H9 (cell line): ENCODE results near the gene LARP7. TPM values are rescaled to one million over a fixed set of nuclear protein-coding genes. Genes with fewer than 3 reads are reported as not detected.
A peak's percentile ranks its signal among the peaks of the same experiment; 100 is the strongest.

Experiments used
- DNase-seq: peaks from one replicate; pipeline ENCODE4 v3.0.0-alpha.2; 2017
- H2AFZ ChIP-seq: one replicate; pipeline ENCODE4 v1.6.1; 2013; ENCODE audit warnings: mild to moderate bottlenecking, low read length, control low read depth, moderate library complexity
- H2AK5ac ChIP-seq: 2 replicates; pipeline ENCODE4 v1.6.1; 2013; ENCODE audit warnings: low read length, control low read depth, mixed read lengths; ENCODE audit not compliant: insufficient read length
- H2BK120ac ChIP-seq: one replicate; pipeline ENCODE4 v1.6.1; 2013; ENCODE audit warnings: low read depth, mild to moderate bottlenecking, low read length, control low read depth, inconsistent platforms; ENCODE audit not compliant: poor library complexity, severe bottlenecking
- H2BK12ac ChIP-seq: 2 replicates; pipeline ENCODE4 v1.6.1; 2013; ENCODE audit warnings: low read length, control low read depth, mixed read lengths, low read depth; ENCODE audit not compliant: insufficient read length
- H2BK15ac ChIP-seq: 2 replicates; pipeline ENCODE4 v1.6.1; 2013; ENCODE audit warnings: low read depth, low read length, control low read depth
- H2BK20ac ChIP-seq: one replicate; pipeline ENCODE4 v1.6.1; 2013; ENCODE audit warnings: low read depth, mild to moderate bottlenecking, low read length, control low read depth, inconsistent platforms; ENCODE audit not compliant: poor library complexity, severe bottlenecking
- H2BK5ac ChIP-seq: 2 replicates; pipeline ENCODE4 v1.6.1; 2013; ENCODE audit warnings: low read length, control low read depth, mixed read lengths; ENCODE audit not compliant: insufficient read length
- H3K14ac ChIP-seq: 2 replicates; pipeline ENCODE4 v1.6.1; 2013; ENCODE audit warnings: low read length, control low read depth; ENCODE audit not compliant: insufficient read depth
- H3K18ac ChIP-seq: 2 replicates; pipeline ENCODE4 v1.6.1; 2013; ENCODE audit warnings: low read depth, mild to moderate bottlenecking, mixed read lengths, low read length, control low read depth; ENCODE audit not compliant: insufficient read length
- H3K23ac ChIP-seq: 2 replicates; pipeline ENCODE4 v1.6.1; 2013; ENCODE audit warnings: low read length, control low read depth, mixed read lengths, low read depth; ENCODE audit not compliant: insufficient read length
- H3K23me2 ChIP-seq: 2 replicates; pipeline ENCODE4 v1.6.1; 2013; ENCODE audit warnings: low read depth, mild to moderate bottlenecking, mixed read lengths, low read length, control low read depth; ENCODE audit not compliant: insufficient read length, poor library complexity, severe bottlenecking
- H3K27ac ChIP-seq: 2 replicates; pipeline ENCODE4 v1.5.1; 2013; ENCODE audit warnings: low read length, control low read depth, mixed read lengths, low read depth; ENCODE audit not compliant: insufficient read length
- H3K27me3 ChIP-seq: 2 replicates; pipeline ENCODE4 v1.6.1; 2013; ENCODE audit warnings: low read length, control low read depth, inconsistent platforms; ENCODE audit not compliant: insufficient read depth
- H3K4ac ChIP-seq: 2 replicates; pipeline ENCODE4 v1.6.1; 2013; ENCODE audit warnings: low read depth, mild to moderate bottlenecking, control low read depth, inconsistent platforms, low read length, moderate library complexity
- H3K4me1 ChIP-seq: 2 replicates; pipeline ENCODE4 v1.6.1; 2013; ENCODE audit warnings: low read length, control low read depth, inconsistent platforms; ENCODE audit not compliant: insufficient read depth
- H3K4me2 ChIP-seq: 2 replicates; pipeline ENCODE4 v1.6.1; 2013; ENCODE audit warnings: low read length, control low read depth, mixed read lengths; ENCODE audit not compliant: insufficient read length, insufficient read depth
- H3K56ac ChIP-seq: 2 replicates; pipeline ENCODE4 v1.6.1; 2013; ENCODE audit warnings: low read depth, mild to moderate bottlenecking, mixed read lengths, low read length, control low read depth; ENCODE audit not compliant: insufficient read length
- H3K79me1 ChIP-seq: 2 replicates; pipeline ENCODE4 v1.6.1; 2013; ENCODE audit warnings: low read depth, mild to moderate bottlenecking, moderate library complexity, low read length, control low read depth, inconsistent platforms; ENCODE audit not compliant: insufficient read depth, poor library complexity, severe bottlenecking
- H3K79me2 ChIP-seq: 2 replicates; pipeline ENCODE4 v1.6.1; 2013; ENCODE audit warnings: low read length, control low read depth, inconsistent platforms; ENCODE audit not compliant: insufficient read depth
- H3K9ac ChIP-seq: 2 replicates; pipeline ENCODE4 v1.6.1; 2013; ENCODE audit warnings: low read length, control low read depth, mixed read lengths; ENCODE audit not compliant: insufficient read length; ENCODE audit errors: extremely low read depth
- H3K9me3 ChIP-seq: one replicate; pipeline ENCODE4 v1.6.1; 2013; ENCODE audit warnings: low read depth, low read length, inconsistent platforms; ENCODE audit not compliant: control insufficient read depth
- H3T11ph ChIP-seq: one replicate; pipeline ENCODE4 v1.6.1; 2013; ENCODE audit warnings: mild to moderate bottlenecking, low read length, control low read depth, inconsistent platforms
- H4K20me1 ChIP-seq: one replicate; pipeline ENCODE4 v1.6.1; 2013; ENCODE audit not compliant: control insufficient read depth, insufficient read length, insufficient read depth
- H4K5ac ChIP-seq: 2 replicates; pipeline ENCODE4 v1.6.1; 2013; ENCODE audit warnings: low read depth, mild to moderate bottlenecking, mixed read lengths, low read length, control low read depth; ENCODE audit not compliant: insufficient read length
- H4K8ac ChIP-seq: replicated peaks from 2 replicates; pipeline ENCODE4 v1.6.1; 2013; ENCODE audit warnings: low read length, control low read depth, mixed read lengths, low read depth; ENCODE audit not compliant: insufficient read length
- H4K91ac ChIP-seq: 2 replicates; pipeline ENCODE4 v1.6.1; 2013; ENCODE audit warnings: low read depth, mild to moderate bottlenecking, moderate library complexity, mixed read lengths, low read length, control low read depth; ENCODE audit not compliant: insufficient read length
- H3K27ac Mint-ChIP-seq, 3 experiments: 2 replicates in 2 of 3; 3 replicates in 1 of 3; pipeline ENCODE4 v1.8.0; 2020 to 2021; ENCODE audit warnings: mixed read lengths in 3 of 3, mild to moderate bottlenecking in 1 of 3, moderate library complexity in 1 of 3
- H3K27me3 Mint-ChIP-seq: 2 replicates; pipeline ENCODE4 v1.8.0; 2021; ENCODE audit warnings: low read depth, mild to moderate bottlenecking, moderate library complexity, mixed read lengths
- H3K36me3 Mint-ChIP-seq, 3 experiments: 2 replicates in 2 of 3; 3 replicates in 1 of 3; pipeline ENCODE4 v1.8.0; 2020 to 2021; ENCODE audit warnings: low read depth in 3 of 3, mixed read lengths in 3 of 3; ENCODE audit not compliant: insufficient read depth in 1 of 3
- H3K4me1 Mint-ChIP-seq, 2 experiments: 2 replicates each; pipeline ENCODE4 v1.8.0; 2020; ENCODE audit warnings: mixed read lengths in 2 of 2
- H3K4me3 Mint-ChIP-seq, 2 experiments: 2 replicates in 1 of 2; 3 replicates in 1 of 2; pipeline ENCODE4 v1.8.0; 2020 to 2021; ENCODE audit warnings: mild to moderate bottlenecking in 2 of 2, mixed read lengths in 2 of 2, moderate library complexity in 1 of 2
- H3K9me3 Mint-ChIP-seq, 2 experiments: 2 replicates in 1 of 2; 3 replicates in 1 of 2; pipeline ENCODE4 v1.8.0; 2020; ENCODE audit warnings: mild to moderate bottlenecking in 2 of 2, mixed read lengths in 2 of 2, moderate library complexity in 1 of 2
- WGBS: extraction: QIAGEN DNeasy Blood & Tissue Kit; methylation state at CpG from one replicate; pipeline ENCODE4 v1.1.7; 2013; ENCODE audit warnings: missing lambda C conversion rate, low lambda C conversion rate, mixed read lengths; ENCODE audit not compliant: insufficient read length; ENCODE audit errors: extremely low coverage; 5-methylcytosine and 5-hydroxymethylcytosine counted together
- total RNA-seq: library from RNA; stranded (reverse); gene quantifications from 2 replicates; pipeline ENCODE4 v1.2.1, GENCODE V29; 2021
- TF ChIP-seq, protein P1 (sequence below): fragments of 200-600 bp; sonication (generic); conservative IDR thresholded peaks from 3 replicates; pipeline ENCODE4 v1.8.0; 2021; ENCODE audit warnings: antibody characterized with exemption, mild to moderate bottlenecking

LARP7 gene
- total RNA-seq, 1 experiment from 2014 or later, result 37.0 TPM

DNA sequence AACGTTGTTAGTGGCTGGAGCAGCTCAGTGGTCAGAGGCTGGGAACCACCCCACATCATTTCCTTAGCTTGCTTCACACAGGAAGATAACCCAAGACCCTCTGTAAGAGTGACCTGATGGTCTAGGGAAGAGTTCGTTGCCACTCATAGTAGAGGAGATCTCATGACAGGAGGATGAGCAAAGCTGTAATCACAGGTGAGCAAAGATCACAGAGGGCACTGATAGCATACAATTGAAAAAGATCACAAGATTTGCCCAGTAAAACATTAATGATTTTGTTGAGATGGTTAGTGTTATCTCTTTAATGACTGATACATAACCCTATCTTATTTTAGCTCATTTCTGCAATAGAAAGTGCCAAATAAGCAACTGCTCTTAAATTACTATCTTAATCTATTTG, 44.1 kb downstream of the LARP7 start:
- Histone ChIP-seq H2BK5ac (no peak overlapping the region), H4K5ac (no peak overlapping the region), H3K27ac (no peak overlapping the region), H3K4me1 (peaks cover 2% of the 10 kb centered on the region; the same call in 1 of the 2 replicates), H3K4me2 (no peak overlapping the region), H3K56ac (no peak overlapping the region), H4K91ac (no peak overlapping the region), H3K9me3 (no peaks in the 10 kb centered on the region), H3K4ac (no peak overlapping the region), H3K79me2 (no peaks in the 10 kb centered on the region), H2BK20ac (no peak overlapping the region), H2AK5ac (no peak overlapping the region), H2BK15ac (no peak overlapping the region), H3K14ac (no peak overlapping the region), H3K23me2 (no peaks in the 10 kb centered on the region), H4K8ac (no peak overlapping the region), H4K20me1 (no peaks in the 10 kb centered on the region), H2BK120ac (no peak overlapping the region), H3K27me3 (no peaks in the 10 kb centered on the region), H3K18ac (no peak overlapping the region), H2AFZ (no peak overlapping the region), H3K79me1 (no peaks in the 10 kb centered on the region), H3T11ph (no peak overlapping the region), H3K9ac (no peak overlapping the region), H2BK12ac (no peak overlapping the region), H3K23ac (no peak overlapping the region)
- TF ChIP-seq, protein P1, sequence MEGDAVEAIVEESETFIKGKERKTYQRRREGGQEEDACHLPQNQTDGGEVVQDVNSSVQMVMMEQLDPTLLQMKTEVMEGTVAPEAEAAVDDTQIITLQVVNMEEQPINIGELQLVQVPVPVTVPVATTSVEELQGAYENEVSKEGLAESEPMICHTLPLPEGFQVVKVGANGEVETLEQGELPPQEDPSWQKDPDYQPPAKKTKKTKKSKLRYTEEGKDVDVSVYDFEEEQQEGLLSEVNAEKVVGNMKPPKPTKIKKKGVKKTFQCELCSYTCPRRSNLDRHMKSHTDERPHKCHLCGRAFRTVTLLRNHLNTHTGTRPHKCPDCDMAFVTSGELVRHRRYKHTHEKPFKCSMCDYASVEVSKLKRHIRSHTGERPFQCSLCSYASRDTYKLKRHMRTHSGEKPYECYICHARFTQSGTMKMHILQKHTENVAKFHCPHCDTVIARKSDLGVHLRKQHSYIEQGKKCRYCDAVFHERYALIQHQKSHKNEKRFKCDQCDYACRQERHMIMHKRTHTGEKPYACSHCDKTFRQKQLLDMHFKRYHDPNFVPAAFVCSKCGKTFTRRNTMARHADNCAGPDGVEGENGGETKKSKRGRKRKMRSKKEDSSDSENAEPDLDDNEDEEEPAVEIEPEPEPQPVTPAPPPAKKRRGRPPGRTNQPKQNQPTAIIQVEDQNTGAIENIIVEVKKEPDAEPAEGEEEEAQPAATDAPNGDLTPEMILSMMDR, result no peak
- Mint-ChIP-seq H3K9me3 (no peaks in the 10 kb centered on the region), H3K36me3 (no peaks in the 10 kb centered on the region), H3K27ac (peak overlapping the region in 1 of 3 experiments; percentile 39; a peak in 3 of 7 replicates), H3K4me3 (no peak overlapping the region), H3K27me3 (no peaks in the 10 kb centered on the region), H3K4me1 (peaks cover 12 to 14% of the 10 kb centered on the region in 2 experiments)
- DNase-seq, result no peak
- no CpG with 5 or more reads among the region's 2 CpGs for WGBS
